ENCODE data around the gene FEV. TPM values are rescaled to one million over a fixed set of nuclear protein-coding genes. Genes with fewer than 3 reads are reported as not detected.

FEV gene
- polyA plus RNA-seq, 3 donors = not detected

- DNase-seq = no peak
- Mint-ChIP-seq H3K36me3 (no peaks in the 10 kb centered on the region), H3K9me3 (no peaks in the 10 kb centered on the region), H3K4me1 (peaks cover 11% of the 10 kb centered on the region), H3K4me3 (no peak overlapping the region), H3K27me3 (ENCODE audit: low read depth in 3 of 3) (peaks cover 8 to 23% (median 18%) of the 10 kb centered on the region in 3 donors), H3K27ac (no peak overlapping the region)
- no peaks in the 10 kb centered on the region for H4K20me1 ChIP-seq (ENCODE audit: insufficient read depth, low read length)
- H3K9ac ChIP-seq (ENCODE audit: insufficient read depth, low read length, poor library complexity, severe bottlenecking) = no peak overlapping the region
- no peak overlapping the region for H3K4me3 ChIP-seq (replicated peaks in 1 of 3; ENCODE audit: low read depth in 2 of 3, low read length in 3 of 3)
- WGBS (ENCODE audit: insufficient coverage) = 100% methylated on average over 6 of the region's 7 CpGs
- no peaks in the 10 kb centered on the region for H3K36me3 ChIP-seq (replicated peaks in 1 of 2; ENCODE audit: control insufficient read depth in 1 of 2, insufficient read depth in 2 of 2, low read length in 2 of 2)
- peaks cover 11 to 17% of the 10 kb centered on the region in 2 donors for H3K4me1 ChIP-seq (ENCODE audit: control insufficient read depth in 1 of 2, insufficient read depth in 2 of 2, low read length in 2 of 2)
- H2AFZ ChIP-seq (ENCODE audit: insufficient read depth, low read depth, low read length, poor library complexity, severe bottlenecking) = no peak overlapping the region
- intact Hi-C loops (cut with micrococcal nuclease) = no loop called here
- H3K4me2 ChIP-seq (replicated peaks; ENCODE audit: extremely low read depth, low read length, poor library complexity, severe bottlenecking) = no peak overlapping the region
- H3K79me2 ChIP-seq (ENCODE audit: insufficient read depth, low read length) = no peaks in the 10 kb centered on the region
- no peak for TF ChIP-seq CTCF (IDR thresholded peaks at IDR 0.05)
- no peak overlapping the region for H3K27ac ChIP-seq (ENCODE audit: low read depth in 1 of 2, low read length in 2 of 2)
- H3K27me3 ChIP-seq (ENCODE audit: control insufficient read depth in 2 of 2, insufficient read depth in 2 of 2, low read length in 2 of 2) = no peaks in the 10 kb centered on the region
- H3K9me3 ChIP-seq (replicated peaks in 1 of 2; ENCODE audit: control insufficient read depth in 1 of 2, insufficient read depth in 1 of 2, low read length in 2 of 2) = no peaks in the 10 kb centered on the region
Measured at GRCh38 chr2:219018286-219018685, 33.3 kb upstream of the FEV start.

- DNase-seq = no peak
- Mint-ChIP-seq H3K27ac (no peak overlapping the region), H3K9me3 (no peaks in the 10 kb centered on the region), H3K36me3 (no peaks in the 10 kb centered on the region), H3K27me3 (ENCODE audit: low read depth in 3 of 3) (peaks cover 10 to 26% (median 21%) of the 10 kb centered on the region in 3 donors), H3K4me1 (peaks cover 11% of the 10 kb centered on the region), H3K4me3 (no peak overlapping the region)
- H3K9ac ChIP-seq (ENCODE audit: insufficient read depth, low read length, poor library complexity, severe bottlenecking) = no peak overlapping the region
- peaks cover 11 to 17% of the 10 kb centered on the region in 2 donors for H3K4me1 ChIP-seq (ENCODE audit: control insufficient read depth in 1 of 2, insufficient read depth in 2 of 2, low read length in 2 of 2)
- H3K9me3 ChIP-seq (replicated peaks in 1 of 2; ENCODE audit: control insufficient read depth in 1 of 2, insufficient read depth in 1 of 2, low read length in 2 of 2) = no peaks in the 10 kb centered on the region
- H3K4me2 ChIP-seq (replicated peaks; ENCODE audit: extremely low read depth, low read length, poor library complexity, severe bottlenecking) = no peak overlapping the region
- H4K20me1 ChIP-seq (ENCODE audit: insufficient read depth, low read length) = no peaks in the 10 kb centered on the region
- no peak for TF ChIP-seq CTCF (IDR thresholded peaks at IDR 0.05)
- H3K27ac ChIP-seq (ENCODE audit: low read depth in 1 of 2, low read length in 2 of 2) = no peak overlapping the region
- 98% methylated on average over 4 of the region's 14 CpGs for WGBS (ENCODE audit: insufficient coverage)
- H2AFZ ChIP-seq (ENCODE audit: insufficient read depth, low read depth, low read length, poor library complexity, severe bottlenecking) = no peak overlapping the region
- H3K36me3 ChIP-seq (replicated peaks in 1 of 2; ENCODE audit: control insufficient read depth in 1 of 2, insufficient read depth in 2 of 2, low read length in 2 of 2) = no peaks in the 10 kb centered on the region
- no peaks in the 10 kb centered on the region for H3K27me3 ChIP-seq (ENCODE audit: control insufficient read depth in 2 of 2, insufficient read depth in 2 of 2, low read length in 2 of 2)
- intact Hi-C loops (cut with micrococcal nuclease) = no loop called here
- H3K4me3 ChIP-seq (replicated peaks in 1 of 3; ENCODE audit: low read depth in 2 of 3, low read length in 3 of 3) = no peak overlapping the region
- no peaks in the 10 kb centered on the region for H3K79me2 ChIP-seq (ENCODE audit: insufficient read depth, low read length)
Measured at GRCh38 chr2:219017201-219017931, 32.4 kb upstream of the FEV start.
